Osteocyte (in vitro differentiated cells): ENCODE measurements around the gene KCNN3. TPM values are rescaled to one million over a fixed set of nuclear protein-coding genes. Genes with fewer than 3 reads are reported as not detected.
A peak's percentile ranks its signal among the peaks of the same experiment; 100 is the strongest.

Experiments
- DNase-seq: peaks from one replicate; pipeline ENCODE4 v3.0.0; 2021; ENCODE audit warnings: mixed read lengths; ENCODE audit not compliant: unreplicated experiment; ENCODE audit errors: extremely low spot score
- H3K27ac Mint-ChIP-seq: one replicate; pipeline ENCODE4 v1.8.0; 2021; ENCODE audit warnings: mild to moderate bottlenecking, mixed read lengths; ENCODE audit not compliant: unreplicated experiment
- H3K27me3 Mint-ChIP-seq: one replicate; pipeline ENCODE4 v1.8.0; 2021; ENCODE audit warnings: mixed read lengths; ENCODE audit not compliant: unreplicated experiment
- H3K36me3 Mint-ChIP-seq: one replicate; pipeline ENCODE4 v1.8.0; 2021; ENCODE audit warnings: mixed read lengths; ENCODE audit not compliant: unreplicated experiment
- H3K4me1 Mint-ChIP-seq: one replicate; pipeline ENCODE4 v1.8.0; 2021; ENCODE audit warnings: mixed read lengths; ENCODE audit not compliant: unreplicated experiment
- H3K4me3 Mint-ChIP-seq: one replicate; pipeline ENCODE4 v1.8.0; 2021; ENCODE audit warnings: mild to moderate bottlenecking, moderate library complexity, mixed read lengths; ENCODE audit not compliant: unreplicated experiment
- H3K9me3 Mint-ChIP-seq: one replicate; pipeline ENCODE4 v1.8.0; 2021; ENCODE audit warnings: mixed read lengths; ENCODE audit not compliant: unreplicated experiment
- total RNA-seq: library from RNA; stranded (reverse); gene quantifications from 2 replicates; pipeline ENCODE4 v1.2.1, GENCODE V29; 2021
- TF ChIP-seq, protein P1 (sequence below): fragments of 200-600 bp; sonication (generic); IDR thresholded peaks from 2 replicates; pipeline ENCODE4 v1.5.0; 2021; ENCODE audit warnings: antibody characterized with exemption, mild to moderate bottlenecking, moderate library complexity

The KCNN3 gene
- total RNA-seq, 1 donor from 2014 or later: 0.16 TPM

DNA sequence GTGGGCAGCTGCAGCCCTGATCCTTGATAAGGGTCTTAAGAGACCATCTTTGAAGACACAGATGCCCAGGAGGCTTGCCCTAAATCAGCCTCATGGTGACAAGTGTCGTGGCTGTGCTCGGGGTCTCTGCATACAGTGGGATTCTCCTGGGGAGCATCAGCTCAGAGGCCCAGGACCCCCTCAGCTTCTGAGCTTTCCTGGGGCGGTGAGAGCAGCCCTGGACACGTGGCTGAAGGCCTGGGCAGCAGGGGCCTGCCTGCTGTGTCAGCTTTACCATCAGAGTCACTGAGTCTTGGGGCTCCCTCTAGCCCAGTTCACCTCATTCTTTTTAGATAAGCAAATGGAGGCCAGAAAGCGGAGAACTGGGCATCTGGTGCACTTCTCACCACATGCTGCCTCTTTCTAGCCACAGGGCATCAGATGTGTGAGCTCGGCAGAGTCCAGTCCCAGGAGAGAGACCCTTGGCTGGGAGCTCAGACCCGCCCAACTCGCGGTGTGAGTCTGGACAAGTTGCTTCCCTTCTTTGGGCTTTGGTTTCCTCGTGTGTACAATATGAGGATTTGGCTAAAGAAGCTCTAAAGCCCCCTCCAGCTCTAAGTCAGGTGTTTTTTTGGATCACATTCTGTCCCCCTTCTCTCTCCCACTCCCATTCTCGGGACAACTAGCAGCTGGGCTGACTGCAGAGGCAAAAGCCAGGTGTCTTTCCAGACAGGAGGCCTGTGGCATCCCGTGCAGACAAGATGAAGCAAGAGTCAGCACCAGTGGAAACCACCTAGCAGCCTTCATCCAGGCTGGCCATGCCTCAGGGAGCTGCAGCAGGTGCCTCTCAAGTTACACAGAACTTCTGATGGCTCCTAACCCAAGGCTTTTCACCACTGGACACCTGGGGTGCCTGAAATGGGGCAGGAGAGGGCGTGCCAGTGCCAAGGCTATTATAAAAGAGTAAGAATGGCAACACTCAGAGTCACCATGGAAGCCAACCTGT lies 119.1 kb downstream of the KCNN3 start:
- no peaks in the 10 kb centered on the region for H3K9me3 Mint-ChIP-seq
- H3K36me3 Mint-ChIP-seq: no peaks in the 10 kb centered on the region
- H3K4me1 Mint-ChIP-seq: peaks cover 15% of the 10 kb centered on the region
- no peak for DNase-seq
- H3K27me3 Mint-ChIP-seq: peaks cover 83% of the 10 kb centered on the region
- TF ChIP-seq, protein P1, sequence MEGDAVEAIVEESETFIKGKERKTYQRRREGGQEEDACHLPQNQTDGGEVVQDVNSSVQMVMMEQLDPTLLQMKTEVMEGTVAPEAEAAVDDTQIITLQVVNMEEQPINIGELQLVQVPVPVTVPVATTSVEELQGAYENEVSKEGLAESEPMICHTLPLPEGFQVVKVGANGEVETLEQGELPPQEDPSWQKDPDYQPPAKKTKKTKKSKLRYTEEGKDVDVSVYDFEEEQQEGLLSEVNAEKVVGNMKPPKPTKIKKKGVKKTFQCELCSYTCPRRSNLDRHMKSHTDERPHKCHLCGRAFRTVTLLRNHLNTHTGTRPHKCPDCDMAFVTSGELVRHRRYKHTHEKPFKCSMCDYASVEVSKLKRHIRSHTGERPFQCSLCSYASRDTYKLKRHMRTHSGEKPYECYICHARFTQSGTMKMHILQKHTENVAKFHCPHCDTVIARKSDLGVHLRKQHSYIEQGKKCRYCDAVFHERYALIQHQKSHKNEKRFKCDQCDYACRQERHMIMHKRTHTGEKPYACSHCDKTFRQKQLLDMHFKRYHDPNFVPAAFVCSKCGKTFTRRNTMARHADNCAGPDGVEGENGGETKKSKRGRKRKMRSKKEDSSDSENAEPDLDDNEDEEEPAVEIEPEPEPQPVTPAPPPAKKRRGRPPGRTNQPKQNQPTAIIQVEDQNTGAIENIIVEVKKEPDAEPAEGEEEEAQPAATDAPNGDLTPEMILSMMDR: no peak
- H3K4me3 Mint-ChIP-seq: no peak overlapping the region
- H3K27ac Mint-ChIP-seq: no peak overlapping the region

DNA sequence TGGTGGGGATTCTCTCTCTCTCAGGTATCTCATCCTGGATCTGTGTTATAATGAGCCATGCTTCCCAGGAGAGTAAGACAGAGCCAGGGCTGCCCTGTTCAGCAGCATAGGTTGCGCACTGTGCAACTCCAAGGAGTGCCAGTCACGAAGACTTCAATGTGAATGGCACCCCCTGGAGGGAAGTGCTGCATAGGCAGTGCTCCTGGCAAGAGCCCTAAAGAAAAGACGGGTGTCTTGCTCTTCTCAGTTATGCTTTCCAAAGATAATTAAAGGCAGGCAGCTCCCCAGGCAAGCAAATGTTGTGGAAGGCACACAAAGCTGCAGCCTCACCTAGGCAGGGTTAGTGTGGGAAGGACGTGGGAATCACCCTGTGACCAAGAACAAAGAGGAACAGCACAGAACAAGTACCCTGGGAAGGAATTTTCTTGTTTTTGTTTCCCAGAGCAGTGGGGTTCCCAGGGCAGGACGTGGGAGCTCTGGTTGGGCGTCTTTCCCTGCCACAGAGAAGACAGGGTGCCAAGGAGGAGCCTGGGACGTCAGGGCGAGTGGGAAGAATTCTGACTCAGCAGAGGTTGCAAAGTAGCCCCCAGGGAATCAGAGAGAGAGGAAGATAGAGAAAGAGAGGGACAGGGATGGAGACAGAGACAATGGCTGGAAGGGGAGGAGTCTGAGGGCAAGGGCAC lies 120.9 kb downstream of the KCNN3 start:
- H3K36me3 Mint-ChIP-seq: no peaks in the 10 kb centered on the region
- TF ChIP-seq, protein P1: peak; percentile 25
- H3K4me1 Mint-ChIP-seq: peaks cover 15% of the 10 kb centered on the region
- H3K27me3 Mint-ChIP-seq: peaks cover 84% of the 10 kb centered on the region
- H3K9me3 Mint-ChIP-seq: no peaks in the 10 kb centered on the region
- no peak for DNase-seq
- H3K4me3 Mint-ChIP-seq: no peak overlapping the region
- no peak overlapping the region for H3K27ac Mint-ChIP-seq

DNA sequence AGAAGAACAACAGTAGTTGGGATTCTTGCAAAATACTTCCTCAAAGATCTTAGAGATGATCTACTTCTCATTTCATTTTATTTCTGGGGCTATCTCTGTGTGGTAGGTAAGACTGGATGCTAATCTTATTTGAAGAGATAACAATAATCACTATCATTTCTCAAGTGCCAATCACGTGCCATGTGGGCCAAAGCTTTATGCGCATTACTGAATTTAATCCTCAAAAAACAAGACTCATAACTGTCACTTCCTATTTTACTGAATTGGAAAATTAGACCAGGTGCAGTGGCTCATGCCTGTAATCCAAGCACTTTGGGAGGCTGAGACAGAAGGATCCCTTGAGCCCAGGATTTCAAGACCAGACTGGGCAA lies 121.7 kb downstream of the KCNN3 start:
- peaks cover 15% of the 10 kb centered on the region for H3K4me1 Mint-ChIP-seq
- no peaks in the 10 kb centered on the region for H3K9me3 Mint-ChIP-seq
- H3K4me3 Mint-ChIP-seq: no peak overlapping the region
- H3K27me3 Mint-ChIP-seq: peaks cover 84% of the 10 kb centered on the region
- no peak for DNase-seq
- H3K36me3 Mint-ChIP-seq: no peaks in the 10 kb centered on the region
- H3K27ac Mint-ChIP-seq: no peak overlapping the region
- TF ChIP-seq, protein P1: no peak

DNA sequence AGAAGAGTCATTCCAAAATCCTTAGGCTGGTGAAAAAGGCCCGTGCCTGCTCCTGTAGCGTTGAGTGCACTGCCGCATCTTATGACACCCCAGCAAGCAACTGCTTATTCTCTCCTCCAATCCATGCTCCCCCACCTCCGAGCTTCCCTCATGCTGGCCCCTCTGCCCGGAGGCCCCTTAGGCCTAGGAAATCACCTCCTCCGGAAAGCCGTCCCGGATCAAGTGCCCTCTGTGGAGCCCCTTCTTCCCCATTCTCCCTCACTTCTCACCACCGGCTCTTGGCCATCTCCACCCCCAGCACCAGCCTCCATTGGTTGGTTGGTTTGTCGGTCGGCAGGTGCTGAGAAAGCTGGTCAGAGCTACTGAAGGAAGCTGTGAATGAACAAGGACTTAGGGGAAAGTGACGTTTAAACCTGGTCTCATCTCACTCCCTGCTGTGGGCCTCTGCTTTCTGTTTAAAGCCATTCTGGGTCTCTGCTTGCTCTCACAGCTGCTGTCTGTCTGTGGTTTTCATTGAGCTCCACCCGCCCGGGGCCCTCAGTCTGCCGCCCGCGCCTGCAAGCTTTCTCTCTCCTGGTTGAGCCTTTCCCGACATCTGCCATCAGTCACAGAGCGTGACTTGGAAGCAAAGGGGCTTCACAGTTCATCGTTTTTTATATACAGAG lies 122.2 kb downstream of the KCNN3 start:
- H3K27me3 Mint-ChIP-seq: peaks cover 79% of the 10 kb centered on the region
- no peaks in the 10 kb centered on the region for H3K9me3 Mint-ChIP-seq
- peaks cover 15% of the 10 kb centered on the region for H3K4me1 Mint-ChIP-seq
- TF ChIP-seq, protein P1: no peak
- no peak overlapping the region for H3K4me3 Mint-ChIP-seq
- H3K27ac Mint-ChIP-seq: no peak overlapping the region
- H3K36me3 Mint-ChIP-seq: no peaks in the 10 kb centered on the region
- DNase-seq: no peak

DNA sequence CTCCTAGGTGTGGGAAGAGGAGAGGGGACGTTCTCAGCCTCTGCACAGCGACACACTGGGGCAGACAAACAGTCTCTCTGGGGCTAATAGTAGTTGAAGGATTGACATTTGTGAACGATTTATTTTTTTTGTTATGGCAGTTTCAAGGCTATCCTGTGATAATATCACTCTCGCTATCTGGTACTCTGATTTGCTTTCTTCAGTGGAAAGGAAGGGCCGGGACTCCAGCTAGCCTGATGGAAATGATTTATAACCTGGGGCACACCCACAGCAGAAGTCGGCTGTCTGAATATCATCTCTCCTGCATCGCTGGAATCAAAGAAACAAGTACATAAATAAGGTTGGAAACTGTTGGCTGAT lies 122.7 kb downstream of the KCNN3 start:
- no peak overlapping the region for H3K27ac Mint-ChIP-seq
- no peaks in the 10 kb centered on the region for H3K36me3 Mint-ChIP-seq
- no peak overlapping the region for H3K4me3 Mint-ChIP-seq
- H3K27me3 Mint-ChIP-seq: peaks cover 81% of the 10 kb centered on the region
- no peak for DNase-seq
- peaks cover 15% of the 10 kb centered on the region for H3K4me1 Mint-ChIP-seq
- no peaks in the 10 kb centered on the region for H3K9me3 Mint-ChIP-seq
- TF ChIP-seq, protein P1: no peak
